ENCODE data around the gene RAB17.

Gene RAB17

GRCh38 chr2:237636578-237636977, 46.0 kb upstream of the RAB17 start:
- ChIA-PET CTCF (no interaction called here), POLR2A (no interaction called here)
- TF ChIP-seq BHLHE40 (IDR thresholded peaks at IDR 0.05; ENCODE audit: borderline replicate concordance) (no peak), FOXK2 (IDR thresholded peaks at IDR 0.05) (no peak), LEF1 (IDR thresholded peaks at IDR 0.05; ENCODE audit: borderline replicate concordance) (no peak), CTBP1 (IDR thresholded peaks at IDR 0.05; ENCODE audit: borderline replicate concordance) (no peak), L3MBTL2 (conservative IDR thresholded peaks at IDR 0.05) (no peak), TARDBP (IDR thresholded peaks at IDR 0.05) (no peak), ARNT (IDR thresholded peaks at IDR 0.05) (no peak), PKNOX1 (IDR thresholded peaks at IDR 0.05) (no peak), ZNF384 (IDR thresholded peaks at IDR 0.05) (no peak), HDGF (IDR thresholded peaks at IDR 0.05; ENCODE audit: borderline replicate concordance) (no peak), FOXA1 (IDR thresholded peaks at IDR 0.05) (no peak), SUZ12 (IDR thresholded peaks at IDR 0.05) (no peak), FOXM1 (IDR thresholded peaks at IDR 0.05; ENCODE audit: borderline replicate concordance) (no peak), NFRKB (IDR thresholded peaks at IDR 0.05) (no peak), ELF4 (IDR thresholded peaks at IDR 0.05) (no peak), SP1 (IDR thresholded peaks at IDR 0.05) (no peak)
- no peak for DNase-seq (ENCODE audit: extremely low spot score)

GRCh38 chr2:237633061-237633561, 42.6 kb upstream of the RAB17 start:
- ChIA-PET CTCF (no interaction called here), POLR2A (no interaction called here)
- TF ChIP-seq SP1 (IDR thresholded peaks at IDR 0.05) (no peak), FOXK2 (IDR thresholded peaks at IDR 0.05) (no peak), BHLHE40 (IDR thresholded peaks at IDR 0.05; ENCODE audit: borderline replicate concordance) (no peak), HDGF (IDR thresholded peaks at IDR 0.05; ENCODE audit: borderline replicate concordance) (no peak), ARNT (IDR thresholded peaks at IDR 0.05) (no peak), PKNOX1 (IDR thresholded peaks at IDR 0.05) (no peak), CTBP1 (IDR thresholded peaks at IDR 0.05; ENCODE audit: borderline replicate concordance) (no peak), NFRKB (IDR thresholded peaks at IDR 0.05) (no peak), L3MBTL2 (conservative IDR thresholded peaks at IDR 0.05) (no peak), FOXM1 (IDR thresholded peaks at IDR 0.05; ENCODE audit: borderline replicate concordance) (no peak), ZNF384 (IDR thresholded peaks at IDR 0.05) (no peak), SUZ12 (IDR thresholded peaks at IDR 0.05) (no peak), FOXA1 (IDR thresholded peaks at IDR 0.05) (no peak), ELF4 (IDR thresholded peaks at IDR 0.05) (no peak), TARDBP (IDR thresholded peaks at IDR 0.05) (no peak)
- no peak for DNase-seq (ENCODE audit: extremely low spot score)

GRCh38 chr2:237631801-237632585, 41.5 kb upstream of the RAB17 start:
- CTCF ChIA-PET: no interaction called here
- POLR2A ChIA-PET: interaction anchor here (1.0 kb wide), 1 partner anchor 8 kb away, joined by 3 read pairs; no protein-coding TSS in a partner anchor
- TF ChIP-seq FOXA1 (IDR thresholded peaks at IDR 0.05) (no peak), TARDBP (IDR thresholded peaks at IDR 0.05) (no peak), ELF4 (IDR thresholded peaks at IDR 0.05) (no peak), L3MBTL2 (conservative IDR thresholded peaks at IDR 0.05) (no peak), FOXK2 (IDR thresholded peaks at IDR 0.05) (no peak), ARNT (IDR thresholded peaks at IDR 0.05) (no peak), BHLHE40 (IDR thresholded peaks at IDR 0.05; ENCODE audit: borderline replicate concordance) (no peak), CTBP1 (IDR thresholded peaks at IDR 0.05; ENCODE audit: borderline replicate concordance) (no peak), ZNF384 (IDR thresholded peaks at IDR 0.05) (no peak), LEF1 (IDR thresholded peaks at IDR 0.05; ENCODE audit: borderline replicate concordance) (no peak), SP1 (IDR thresholded peaks at IDR 0.05) (no peak), PKNOX1 (IDR thresholded peaks at IDR 0.05) (no peak), FOXM1 (IDR thresholded peaks at IDR 0.05; ENCODE audit: borderline replicate concordance) (no peak)
- DNase-seq (ENCODE audit: extremely low spot score): no peak

GRCh38 chr2:237631007-237631785, 40.7 kb upstream of the RAB17 start:
- POLR2A ChIA-PET: interaction anchor here (1.0 kb wide), 1 partner anchor 9 kb away, joined by 3 read pairs; no protein-coding TSS in a partner anchor
- TF ChIP-seq FOXA1 (IDR thresholded peaks at IDR 0.05) (no peak), LEF1 (IDR thresholded peaks at IDR 0.05; ENCODE audit: borderline replicate concordance) (no peak), ELF4 (IDR thresholded peaks at IDR 0.05) (no peak), FOXM1 (IDR thresholded peaks at IDR 0.05; ENCODE audit: borderline replicate concordance) (no peak), ARNT (IDR thresholded peaks at IDR 0.05) (no peak), SUZ12 (IDR thresholded peaks at IDR 0.05) (no peak), ZNF384 (IDR thresholded peaks at IDR 0.05) (no peak), FOXK2 (IDR thresholded peaks at IDR 0.05) (no peak)
- no peak for DNase-seq (ENCODE audit: extremely low spot score)
- CTCF ChIA-PET: interaction anchor here (0.6 to 1.6 kb wide), 2 partner anchors 50 to 93 kb away, joined by 3 read pairs; no protein-coding TSS in a partner anchor

GRCh38 chr2:237630216-237631000, 39.9 kb upstream of the RAB17 start:
- no peak for DNase-seq (ENCODE audit: extremely low spot score)
- no peak for TF ChIP-seq NFRKB (IDR thresholded peaks at IDR 0.05)
- TF ChIP-seq FOXA1 (IDR thresholded peaks at IDR 0.05): no peak
- no peak for TF ChIP-seq PKNOX1 (IDR thresholded peaks at IDR 0.05)
- TF ChIP-seq FOXK2 (IDR thresholded peaks at IDR 0.05): no peak
- no peak for TF ChIP-seq ZNF384 (IDR thresholded peaks at IDR 0.05)
- TF ChIP-seq SP1 (IDR thresholded peaks at IDR 0.05): no peak
- no peak for TF ChIP-seq ARNT (IDR thresholded peaks at IDR 0.05)
- TF ChIP-seq CTBP1 (IDR thresholded peaks at IDR 0.05; ENCODE audit: borderline replicate concordance): no peak
- no peak for TF ChIP-seq SUZ12 (IDR thresholded peaks at IDR 0.05)
- no peak for TF ChIP-seq LEF1 (IDR thresholded peaks at IDR 0.05; ENCODE audit: borderline replicate concordance)
- no peak for TF ChIP-seq HDGF (IDR thresholded peaks at IDR 0.05; ENCODE audit: borderline replicate concordance)
- no peak for TF ChIP-seq FOXM1 (IDR thresholded peaks at IDR 0.05; ENCODE audit: borderline replicate concordance)
- TF ChIP-seq L3MBTL2 (conservative IDR thresholded peaks at IDR 0.05): no peak
- no peak for TF ChIP-seq ELF4 (IDR thresholded peaks at IDR 0.05)
- TF ChIP-seq BHLHE40 (IDR thresholded peaks at IDR 0.05; ENCODE audit: borderline replicate concordance): no peak
- ChIA-PET CTCF (interaction anchor here (0.6 to 1.6 kb wide), 2 partner anchors 49 to 93 kb away, joined by 3 read pairs; no protein-coding TSS in a partner anchor), POLR2A (no interaction called here)
